NCI-H1092 (cell line): ENCODE data around the gene ADAM12.

ENCODE experiments used
- DNase-seq: peaks from one replicate; lab custom pipeline; 2025; lab: John Stamatoyannopoulos, UW

Gene ADAM12

DNA sequence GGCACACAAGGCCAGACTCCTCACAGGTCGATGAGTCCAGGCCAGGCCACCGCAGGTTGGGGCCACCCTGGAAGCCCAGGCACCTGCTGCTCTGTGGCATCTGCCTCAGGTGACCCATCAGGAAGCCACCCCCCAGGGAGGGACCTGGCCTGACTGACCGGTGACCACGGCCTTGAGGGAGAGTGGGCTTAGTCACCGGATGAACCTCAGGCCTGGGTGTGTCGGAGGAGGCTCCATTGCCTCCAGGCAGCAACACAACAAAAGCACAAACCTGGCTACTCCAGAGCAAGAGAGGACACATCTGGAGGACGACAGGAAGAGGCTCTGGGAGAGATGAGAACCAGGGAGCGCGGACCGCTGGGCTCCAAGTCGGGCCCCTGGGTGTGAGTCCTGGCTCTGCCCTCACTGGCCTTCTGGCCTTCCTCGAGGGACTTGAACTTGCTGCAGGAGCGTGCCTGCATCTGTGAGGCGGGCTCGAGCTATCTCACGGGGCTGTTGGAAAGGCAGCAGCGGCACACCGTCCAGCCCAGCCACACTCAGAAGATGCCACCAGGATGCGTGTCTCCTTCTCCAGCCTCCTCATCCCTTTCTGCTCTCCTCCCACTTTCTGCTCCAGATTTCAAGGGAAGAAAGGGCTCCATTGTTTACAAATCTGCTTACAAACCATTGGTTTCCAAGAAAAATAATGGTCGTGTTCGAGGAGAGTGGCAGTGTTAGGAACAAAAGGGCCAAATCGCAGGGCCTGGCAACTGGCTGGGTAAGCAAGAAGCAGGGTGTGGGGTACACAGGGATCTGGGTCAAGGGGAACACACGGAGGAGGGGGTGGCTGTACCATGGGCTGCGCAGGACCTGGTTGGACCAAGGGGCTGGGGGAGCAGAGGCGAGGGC is 152.9 kb downstream of the ADAM12 start:
- no peak for DNase-seq

DNA sequence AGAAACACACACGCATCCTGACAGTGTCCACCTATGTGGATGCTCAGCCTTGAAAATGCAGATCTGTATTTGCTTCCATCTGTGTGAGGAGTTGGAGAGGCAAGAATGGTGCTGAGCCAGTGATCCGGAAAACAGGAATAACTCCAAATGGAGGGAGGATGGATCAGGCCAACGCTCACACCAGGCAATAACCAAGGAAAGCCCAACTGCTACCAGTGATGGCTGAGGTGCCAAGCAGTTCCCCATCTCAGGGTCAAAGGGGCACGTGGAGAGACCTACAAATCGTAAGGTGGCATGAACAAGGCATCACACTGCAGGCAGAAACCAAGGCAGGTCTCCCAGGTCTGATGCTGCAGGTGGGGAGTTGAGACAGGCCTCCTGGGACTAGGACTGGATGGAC is 153.6 kb downstream of the ADAM12 start:
- DNase-seq = no peak

DNA sequence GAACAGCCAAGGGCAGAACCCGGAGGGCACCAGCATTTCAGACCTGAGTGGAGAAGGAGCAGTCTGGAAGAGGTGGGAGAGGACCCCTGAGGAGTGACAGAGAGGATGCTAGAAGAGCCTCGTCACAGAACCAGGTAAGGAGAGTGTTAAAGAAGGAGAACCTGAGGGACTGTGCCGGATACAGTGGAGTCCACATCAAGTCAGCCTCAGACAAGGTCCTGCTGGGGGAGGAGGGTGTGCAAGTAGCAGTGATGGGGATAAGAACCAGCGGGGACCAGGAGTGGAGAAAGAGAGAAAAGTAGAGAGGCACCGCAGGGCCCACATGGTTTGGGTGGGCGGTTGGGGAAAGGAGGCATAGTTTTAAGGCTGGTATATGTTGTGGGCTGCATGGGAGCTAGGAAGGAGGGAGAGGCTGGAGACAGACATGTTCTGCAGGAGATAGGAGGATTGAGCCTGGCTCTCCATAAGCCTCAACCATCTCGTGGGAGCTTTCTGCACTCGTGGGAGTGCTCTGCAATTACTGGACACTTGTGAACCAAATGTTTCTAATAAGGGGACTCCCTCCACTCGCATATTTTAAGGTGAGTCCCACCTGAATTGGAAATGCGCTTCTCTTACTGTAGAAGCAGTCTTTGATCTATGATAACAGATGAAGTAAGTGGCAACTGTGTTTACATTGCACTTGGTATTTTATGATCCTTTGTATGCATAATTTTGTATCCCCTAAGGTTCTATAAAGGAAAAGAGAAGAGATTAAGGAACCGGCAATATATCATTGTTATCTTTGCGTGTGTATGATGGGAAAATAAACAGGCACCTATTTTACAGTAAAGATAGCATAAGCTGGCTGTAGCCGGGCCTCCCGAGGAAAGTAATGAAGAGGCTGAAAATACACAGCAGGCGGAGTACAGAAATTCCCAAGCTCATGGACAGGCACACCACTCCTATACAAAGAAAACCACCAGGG is 154.8 kb downstream of the ADAM12 start:
- no peak for DNase-seq

DNA sequence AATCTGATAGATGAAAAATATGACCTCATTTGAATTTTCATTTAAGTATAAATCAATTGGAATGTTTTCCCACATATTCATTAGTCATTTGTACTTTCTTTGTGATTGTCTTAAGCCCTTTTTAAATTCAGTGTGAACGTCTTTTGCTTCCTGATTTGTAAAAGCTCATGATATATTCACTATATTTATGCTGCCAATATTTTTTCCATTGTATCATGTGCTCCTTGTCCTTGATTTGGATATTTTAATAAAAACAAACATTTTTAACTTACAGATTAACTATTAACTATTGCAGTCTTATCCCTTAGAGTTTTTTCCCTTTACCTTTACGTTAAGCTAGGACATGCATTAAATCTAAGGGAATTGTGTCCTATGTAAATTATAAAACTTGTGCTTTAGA is 157.7 kb downstream of the ADAM12 start:
- DNase-seq = no peak

DNA sequence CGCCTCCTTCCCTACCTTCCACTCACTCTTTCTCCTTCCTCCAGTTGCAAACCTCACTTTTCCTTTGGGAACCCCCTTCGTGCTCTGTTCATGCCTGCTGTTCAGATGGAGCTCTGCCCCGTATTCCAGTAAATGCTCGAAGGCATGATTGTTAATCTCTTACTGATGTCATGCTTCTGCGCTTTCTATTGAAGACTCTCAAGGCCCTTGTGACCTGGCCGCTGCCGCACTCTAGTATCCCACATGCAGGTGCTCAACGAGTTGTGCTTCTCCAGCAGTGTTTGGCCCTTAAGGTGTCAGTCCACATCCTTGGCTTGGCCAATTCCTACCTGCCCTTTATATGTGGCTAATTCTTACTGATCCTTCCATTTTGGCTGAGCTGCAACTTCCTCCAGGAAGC is 158.6 kb downstream of the ADAM12 start:
- DNase-seq = no peak

DNA sequence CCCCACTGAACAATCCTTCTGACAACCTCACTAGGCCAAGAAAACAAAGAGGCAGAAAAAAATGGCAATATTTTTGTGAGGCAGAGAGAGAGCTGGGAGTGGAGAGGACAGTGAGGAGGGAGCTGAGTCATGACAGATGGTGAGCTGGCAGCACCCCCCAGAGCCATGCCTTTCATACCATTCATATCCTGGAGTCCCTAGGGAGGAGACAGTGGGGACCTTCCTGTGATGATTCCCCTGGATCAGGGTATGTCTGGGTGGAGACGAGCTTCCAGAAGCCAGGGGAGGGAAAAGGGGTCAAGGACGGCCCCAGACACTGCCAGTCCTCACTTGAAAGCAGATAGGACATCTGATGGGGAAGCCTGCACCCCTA is 160.5 kb downstream of the ADAM12 start:
- DNase-seq = no peak

DNA sequence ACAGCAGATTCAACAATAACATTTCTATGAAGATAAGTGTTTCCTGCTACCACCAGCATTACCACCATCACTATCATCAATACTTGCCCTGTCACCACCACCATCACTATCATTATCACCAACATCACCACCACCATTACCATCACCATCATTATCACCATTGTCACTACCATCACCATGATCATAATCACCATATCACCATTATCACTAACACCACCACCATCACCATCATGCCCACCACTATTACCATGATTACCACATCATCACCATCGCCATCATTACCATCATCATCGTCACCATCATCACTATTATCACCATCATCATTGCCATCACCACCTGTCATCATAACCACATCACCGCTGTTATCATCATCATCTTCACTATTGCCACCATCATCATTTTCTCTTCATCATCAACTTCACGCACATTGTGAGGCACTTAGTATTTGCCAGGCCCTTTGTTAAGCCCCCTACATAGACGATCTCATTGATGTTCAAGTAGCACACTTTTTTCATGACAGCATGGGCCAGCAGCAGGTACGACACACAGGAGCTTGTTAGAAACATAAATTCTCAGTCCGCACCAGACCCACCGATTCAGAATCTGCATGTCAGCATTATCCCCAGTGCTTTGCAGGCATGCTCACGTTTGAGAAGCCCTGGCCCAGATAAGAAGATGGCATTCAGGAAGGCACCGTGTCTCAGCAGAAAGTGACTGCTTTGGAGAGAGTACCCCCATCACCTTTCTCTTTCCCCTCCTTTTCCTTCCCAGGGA is 161.1 kb downstream of the ADAM12 start:
- DNase-seq = no peak

DNA sequence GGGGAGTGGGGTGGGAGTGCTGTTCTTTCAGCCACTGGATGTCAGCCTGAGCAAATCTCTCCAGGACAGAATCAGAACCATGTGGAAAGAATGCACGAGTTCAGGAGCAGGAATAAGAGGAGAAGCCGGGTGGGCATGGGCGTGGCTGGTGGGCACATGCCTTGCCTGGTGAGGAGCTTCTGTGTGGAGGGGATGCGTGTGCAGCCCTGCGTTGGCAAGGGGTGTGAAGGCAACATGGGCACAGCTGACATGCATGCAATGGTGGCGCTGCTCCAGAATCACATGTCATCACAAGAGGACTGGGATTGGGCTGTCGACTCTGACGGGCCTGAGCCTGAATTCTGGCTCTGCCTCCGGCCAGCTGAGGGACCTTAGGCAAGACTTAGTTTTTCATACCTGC is 162.1 kb downstream of the ADAM12 start:
- no peak for DNase-seq

DNA sequence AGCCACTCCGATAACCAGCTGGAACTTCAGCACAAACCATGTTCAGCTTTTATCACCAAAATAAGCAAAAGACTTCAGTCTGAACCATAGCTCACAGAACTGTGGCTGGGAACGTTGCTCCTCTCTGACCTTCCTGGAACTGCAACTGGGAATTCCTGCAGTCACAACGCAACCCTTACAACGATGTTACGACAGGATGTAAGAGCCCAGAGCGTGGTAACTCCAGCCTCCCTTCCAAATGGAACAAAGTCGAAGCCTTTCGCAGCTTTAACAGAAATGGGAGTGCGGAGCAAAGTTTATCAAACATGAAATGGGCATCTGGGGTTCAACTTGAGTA is 162.6 kb downstream of the ADAM12 start:
- no peak for DNase-seq

DNA sequence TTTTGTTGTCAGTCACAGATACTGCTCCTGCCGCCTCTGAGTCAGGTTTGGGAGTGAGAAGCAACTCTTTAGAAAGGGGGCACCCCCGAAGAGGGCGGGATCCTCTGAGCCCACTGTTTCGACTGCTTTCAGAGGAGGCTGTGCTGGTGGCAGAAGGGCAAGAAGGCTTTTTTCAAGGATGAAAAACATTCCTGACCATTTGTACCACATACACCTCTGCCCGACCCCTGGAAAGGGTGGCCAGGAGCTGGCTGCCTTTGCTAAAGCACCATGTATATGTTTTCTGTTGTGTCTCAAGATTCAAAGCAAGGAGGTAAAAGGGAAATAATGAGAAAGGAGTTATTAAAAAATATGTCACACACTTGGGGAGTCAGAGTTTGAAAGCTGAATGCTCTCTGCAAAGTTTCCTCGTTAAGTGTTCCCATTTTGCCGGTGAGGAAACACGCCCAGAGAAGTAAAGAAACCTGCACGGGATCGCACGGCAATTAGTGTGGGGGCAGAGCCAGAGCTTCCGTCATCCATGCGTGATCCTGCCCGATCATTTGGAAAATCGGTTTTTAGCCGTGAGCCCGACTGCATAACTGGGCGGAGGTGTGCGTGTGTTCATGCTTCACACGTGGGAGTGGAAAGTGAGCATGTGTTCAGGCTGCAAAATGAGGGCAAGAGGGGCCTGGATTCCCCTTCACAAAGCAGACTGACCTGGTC is 163.2 kb downstream of the ADAM12 start:
- DNase-seq = no peak

DNA sequence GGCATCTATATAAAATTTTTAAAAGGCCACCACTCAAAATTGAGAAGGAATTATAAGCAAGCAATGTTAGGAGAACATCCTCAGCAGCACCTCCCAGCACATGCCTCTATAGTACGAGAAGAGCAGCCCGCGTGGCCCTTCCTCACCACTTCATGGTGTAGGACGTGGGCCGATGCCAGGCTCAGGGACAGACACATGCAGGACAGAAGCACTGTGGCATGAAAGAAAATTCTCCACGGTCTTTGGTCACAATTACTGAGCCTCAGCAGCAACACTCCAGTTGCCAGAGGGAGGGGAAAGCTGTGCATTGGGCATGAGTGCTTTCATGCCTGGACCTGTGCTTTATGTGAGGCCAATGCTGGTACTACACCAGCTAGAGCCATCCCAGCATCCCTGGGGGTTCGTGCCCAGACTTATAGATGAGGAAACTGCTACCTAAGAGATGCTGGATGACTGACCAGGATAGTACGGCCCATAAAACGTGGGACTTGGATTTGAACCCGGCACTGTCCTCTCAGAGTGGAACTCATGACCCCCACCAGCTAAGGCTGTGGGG is 164.7 kb downstream of the ADAM12 start:
- no peak for DNase-seq

DNA sequence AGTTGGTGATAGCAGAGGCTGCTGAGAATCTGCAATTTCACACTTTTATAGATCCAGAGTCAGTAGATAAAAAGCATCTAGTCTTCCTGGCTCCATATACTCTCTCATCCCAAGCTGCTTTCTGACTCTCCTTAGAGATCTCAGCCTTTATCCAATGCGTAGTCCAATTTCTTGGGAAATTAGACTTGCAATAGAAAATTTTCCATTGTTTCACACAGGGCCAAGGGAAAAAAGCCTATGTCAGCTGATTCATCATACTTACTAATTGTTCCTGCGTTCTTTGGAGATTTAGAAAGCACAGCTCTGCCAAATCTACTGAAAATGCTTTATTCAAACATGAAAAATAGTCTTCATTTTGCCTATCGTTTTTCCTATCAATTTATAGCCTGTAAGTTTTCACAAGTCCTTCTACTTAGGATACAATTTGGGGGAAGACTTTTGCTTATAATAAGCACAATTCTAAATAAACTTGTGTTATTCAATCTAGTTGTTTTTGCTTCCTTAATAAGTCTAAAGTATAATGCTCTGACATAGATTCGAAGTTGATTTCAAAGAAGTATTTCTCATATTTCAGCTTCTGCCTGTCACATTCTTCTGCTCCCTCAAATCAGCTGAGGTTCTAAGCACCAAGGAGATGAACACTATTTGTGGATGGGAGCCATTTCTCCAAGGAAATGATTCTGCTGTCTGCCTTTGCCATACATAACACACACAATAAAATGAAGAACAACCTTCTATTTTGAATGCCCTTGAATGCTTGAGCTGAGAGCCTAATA is 165.4 kb downstream of the ADAM12 start:
- no peak for DNase-seq

DNA sequence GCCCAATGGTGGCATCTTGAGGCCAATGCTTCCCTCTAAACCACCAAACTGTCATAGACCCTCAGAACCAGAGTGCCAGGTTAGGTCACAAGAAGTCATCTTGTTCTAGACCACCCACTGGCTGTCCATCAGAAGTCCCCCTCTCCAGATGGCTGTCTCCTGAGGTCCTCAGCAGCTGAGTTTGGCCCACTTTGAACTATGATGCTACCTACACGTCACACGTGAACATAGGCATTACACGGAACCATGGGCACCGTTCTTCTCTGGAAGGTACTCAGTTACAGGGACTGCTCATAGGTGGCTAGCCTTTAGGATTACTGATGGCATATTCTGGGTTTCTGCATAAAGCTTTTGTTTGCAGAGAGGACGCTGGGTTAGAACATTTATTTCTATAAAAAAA is 166.4 kb downstream of the ADAM12 start:
- no peak for DNase-seq

DNA sequence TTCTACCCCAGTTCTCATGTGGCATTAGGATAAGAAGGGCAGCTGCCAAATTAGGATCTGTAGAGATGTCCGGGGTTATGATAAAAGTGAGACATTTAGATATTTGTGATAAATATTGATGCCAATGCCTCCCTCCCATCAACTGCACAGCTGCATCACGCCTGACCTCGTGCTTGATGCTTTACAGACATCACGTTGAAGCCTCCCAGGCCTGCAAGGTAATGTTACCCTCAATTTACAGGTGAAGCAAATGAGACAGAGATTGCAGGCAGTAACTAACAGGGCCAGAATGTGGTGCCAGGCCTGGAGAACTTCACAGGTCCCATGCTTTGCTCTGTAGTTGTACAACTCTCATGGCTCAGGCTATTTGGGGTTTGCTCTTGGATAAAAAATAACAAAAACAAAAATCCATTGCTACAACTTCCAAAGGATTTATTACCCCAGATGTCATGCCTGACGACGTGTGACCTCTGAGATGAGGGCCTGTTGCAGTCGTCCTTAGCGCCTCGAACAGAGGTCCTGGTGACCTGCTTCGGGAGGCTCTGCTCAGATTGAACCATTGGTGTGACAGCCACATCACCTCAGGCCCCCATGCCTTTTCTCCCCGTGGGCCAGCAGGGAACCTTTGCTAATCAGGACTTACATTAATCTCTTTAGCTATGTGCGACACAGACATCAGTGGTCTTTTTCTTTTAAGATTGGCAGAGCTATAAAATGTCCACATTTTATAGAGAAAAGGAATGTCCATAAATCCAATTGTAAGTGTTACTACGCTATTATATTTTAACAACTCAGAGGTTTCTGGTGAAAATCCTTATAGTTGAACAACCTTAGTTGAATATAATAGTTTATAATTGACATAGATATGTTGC is 169.3 kb downstream of the ADAM12 start:
- no peak for DNase-seq

DNA sequence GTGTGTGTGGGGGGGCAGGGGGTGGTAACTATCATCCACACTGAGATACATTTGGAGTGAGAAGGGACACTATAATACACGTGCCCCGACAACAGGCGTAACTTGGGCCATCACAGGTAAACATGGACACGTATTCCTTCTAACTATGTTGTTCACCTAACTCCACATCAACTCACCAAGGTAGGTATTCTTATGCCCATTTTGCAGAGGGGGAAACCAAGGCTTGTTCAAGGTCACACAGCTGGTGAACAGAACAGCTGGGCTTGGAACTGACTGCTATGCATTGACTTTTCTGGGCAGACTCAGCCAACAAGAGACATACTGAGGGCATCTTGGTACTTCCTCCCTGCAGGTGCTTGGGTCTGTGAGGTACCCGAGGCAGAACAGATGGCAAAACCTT is 170.1 kb downstream of the ADAM12 start:
- DNase-seq = no peak

DNA sequence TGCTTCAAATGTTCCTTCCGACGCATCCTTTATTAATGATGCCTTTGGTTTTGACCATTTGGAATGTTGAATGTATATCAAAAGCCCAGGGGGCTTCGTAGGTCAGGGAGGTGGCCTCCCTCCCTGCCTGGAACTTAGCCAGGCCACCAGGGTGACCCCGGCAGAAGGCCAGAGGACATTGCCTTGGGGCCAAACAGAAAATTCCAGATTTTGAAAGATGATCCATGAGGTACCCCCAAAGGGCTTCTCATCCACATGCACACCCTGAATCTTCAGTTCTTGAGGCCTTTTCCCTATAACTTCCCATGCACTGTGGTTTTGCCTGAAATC is 171.7 kb downstream of the ADAM12 start:
- DNase-seq = no peak

DNA sequence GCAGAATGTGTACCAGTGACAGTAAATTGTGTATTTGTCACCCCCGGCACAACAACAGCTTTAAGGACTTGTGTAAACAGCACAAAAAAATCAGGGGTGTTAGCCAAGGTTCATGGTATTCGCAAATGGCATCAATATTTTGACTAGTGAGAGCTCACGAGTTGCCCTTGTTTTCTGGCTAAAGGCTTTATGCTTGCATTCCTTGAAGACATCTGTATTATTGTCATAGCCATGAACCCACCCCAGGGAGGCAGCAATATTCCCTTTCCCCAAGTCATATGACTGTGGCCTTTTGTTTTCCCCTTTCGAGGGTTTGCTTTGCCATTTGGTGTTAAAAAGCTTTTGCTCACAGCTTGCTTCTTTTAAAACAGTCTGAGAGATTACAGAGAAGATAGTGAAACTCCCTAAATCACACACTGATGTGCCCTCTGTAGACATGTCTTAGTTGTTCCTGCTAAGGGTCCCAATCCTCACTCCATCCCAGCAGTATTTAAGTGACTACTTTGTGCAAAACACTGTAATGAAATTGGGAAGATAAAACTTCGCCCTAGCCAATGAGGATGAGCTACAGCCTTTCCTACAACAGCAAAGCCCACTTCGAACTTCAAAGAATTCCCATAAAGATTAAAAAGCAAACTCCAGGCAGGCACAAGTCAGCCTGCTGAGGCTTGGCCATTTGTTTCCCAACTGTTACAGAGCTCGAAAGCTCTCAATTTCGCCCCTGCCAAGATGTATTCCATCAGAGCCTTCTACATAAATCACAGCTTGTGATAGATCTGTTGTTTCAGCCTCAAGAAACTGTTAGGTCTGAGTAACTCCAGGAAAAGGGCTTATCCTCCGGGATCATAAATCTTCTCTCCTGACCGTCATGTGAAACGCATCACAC is 172.3 kb downstream of the ADAM12 start:
- DNase-seq = no peak

DNA sequence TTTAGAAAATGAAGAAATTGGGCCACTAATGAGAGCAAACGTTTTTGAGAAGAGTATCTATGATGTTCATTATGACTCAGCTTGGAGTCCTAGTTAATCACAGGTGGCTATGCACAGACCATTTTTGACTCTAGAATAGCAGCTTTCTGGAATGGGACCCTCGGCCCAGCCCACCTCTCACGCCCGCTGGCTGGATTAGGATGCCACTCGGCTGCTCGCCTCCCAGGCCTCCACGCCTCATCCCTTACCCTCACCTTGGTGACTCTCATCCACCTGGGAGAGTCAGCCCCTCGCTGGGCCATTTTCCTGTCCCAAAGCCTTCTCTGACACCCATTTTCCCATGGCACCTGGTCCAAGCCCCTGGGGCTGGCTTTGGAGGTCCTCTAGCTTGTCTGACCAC is 173.6 kb downstream of the ADAM12 start:
- no peak for DNase-seq

DNA sequence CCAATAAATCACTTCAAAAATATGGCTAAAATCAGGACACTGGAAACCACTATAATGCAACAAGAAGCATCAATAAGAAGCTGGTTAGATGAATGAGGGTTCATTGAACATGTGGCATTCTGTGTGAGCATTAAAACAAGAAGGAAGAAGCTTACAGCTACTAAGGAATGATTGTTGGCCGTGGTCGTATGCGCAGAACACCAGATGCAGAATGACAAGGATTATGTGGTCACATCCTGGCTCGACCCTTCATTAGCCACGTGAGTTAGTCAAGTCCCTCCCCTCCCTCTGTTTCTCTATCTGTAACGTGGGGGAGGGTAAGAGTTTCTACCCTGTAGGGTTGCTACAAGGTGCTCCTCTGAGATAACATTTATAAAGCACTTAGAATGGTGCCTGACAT is 174.3 kb downstream of the ADAM12 start:
- DNase-seq = no peak
